Transverse colon (tissue), 4 donors: Measurements from ENCODE around the gene LAMP5. TPM values are rescaled to one million over a fixed set of nuclear protein-coding genes. Genes with fewer than 3 reads are reported as not detected.

Experiments used
- DNase-seq: peaks from one replicate; pipeline ENCODE4 v3.0.0-alpha.2; 2019
- H3K27ac ChIP-seq, 4 donors: fragments of 200-600 bp; sonication (generic); 2 replicates each; pipeline ENCODE4 v1.5.1; 2016 to 2018; ENCODE audit warnings: inconsistent platforms in 4 of 4
- H3K27me3 ChIP-seq: fragments of 200-600 bp; sonication (generic); 2 replicates; pipeline ENCODE4 v1.5.1; 2017; ENCODE audit warnings: inconsistent platforms
- H3K36me3 ChIP-seq, 4 donors: fragments of 200-600 bp; sonication (generic); 2 replicates each; pipeline ENCODE4 v1.5.1; 2017 to 2019; ENCODE audit warnings: inconsistent platforms in 4 of 4
- H3K4me1 ChIP-seq, 4 donors: fragments of 200-600 bp; sonication (generic); 2 replicates each; pipeline ENCODE4 v1.5.1; 2017 to 2020; ENCODE audit warnings: inconsistent platforms in 4 of 4
- H3K4me3 ChIP-seq, 4 donors: fragments of 200-600 bp; sonication (generic); 1 replicate in 1 of 4; 2 replicates in 3 of 4; pipeline versions ENCODE4 v1.5.1 to v1.6.1; 2017 to 2019; ENCODE audit warnings: inconsistent platforms in 4 of 4
- H3K9me3 ChIP-seq, 2 donors: fragments of 200-600 bp; sonication (generic); 2 replicates each; pipeline ENCODE4 v1.5.1; 2017 to 2019; ENCODE audit warnings: inconsistent platforms in 2 of 2
- CTCF ChIP-seq, 5 experiments: fragments of 200-600 bp in 3 of 5; fragments of 450-650 bp in 2 of 5; sonication (generic) in 3 of 5; IDR thresholded peaks; 1 replicate in 2 of 5; 2 replicates in 3 of 5; pipeline ENCODE4 v1.5.1; 2016 to 2017; ENCODE audit warnings: antibody characterized with exemption in 5 of 5, inconsistent platforms in 3 of 5, mild to moderate bottlenecking in 2 of 5, moderate library complexity in 1 of 5
- EP300 ChIP-seq: sonication (generic); formaldehyde crosslinking; IDR thresholded peaks from one replicate; pipeline ENCODE4 v1.6.1; 2017; ENCODE audit warnings: antibody characterized with exemption, low read depth
- POLR2A ChIP-seq: fragments of 450-650 bp; IDR thresholded peaks from one replicate; pipeline ENCODE4 v1.6.1; 2016; ENCODE audit warnings: antibody characterized with exemption, mild to moderate bottlenecking, moderate library complexity
- POLR2AphosphoS5 ChIP-seq, 3 donors: sonication (generic); formaldehyde crosslinking; IDR thresholded peaks; one replicate each; pipeline ENCODE4 v1.6.1; 2016; ENCODE audit warnings: antibody characterized with exemption in 3 of 3
- WGBS, 2 donors: methylation state at CpG; one replicate each; pipeline ENCODE4 v1.1.5; 2018; ENCODE audit warnings: low coverage in 1 of 2; 5-methylcytosine and 5-hydroxymethylcytosine counted together
- in situ Hi-C, 4 donors: fragments of 200-750 bp; cut with MboI; loops; one replicate each; pipeline versions ENCODE4 v1.15.0 to v1.15.1; 2017; ENCODE audit warnings: low sequenced_read_pairs in 3 of 4, low pct_ligation_motif_present in 1 of 4, low pct_unique_long_range_greater_than_20kb in 1 of 4
- intact Hi-C: fragments of 100-400 bp; cut with DNase I; formaldehyde crosslinking; loops from one replicate; pipeline ENCODE4 v1.15.1; 2023; ENCODE audit warnings: low total_unique reads
- total RNA-seq, 4 donors: library from RNA; depleted of rRNA; stranded (reverse); fragments of >200 nt; gene quantifications; one replicate each; pipeline ENCODE4 v1.1.0, GENCODE V29; 2016

Gene LAMP5
- total RNA-seq: under 1 TPM in 1 of 4 donors, not detected in 3; 0.32 TPM

- peaks cover 96% of the 10 kb centered on the region for H3K27me3 ChIP-seq
- TF ChIP-seq POLR2AphosphoS5 (IDR thresholded peaks at IDR 0.05): no peak
- no peak for TF ChIP-seq CTCF (IDR thresholded peaks at IDR 0.05)
- no peak for TF ChIP-seq POLR2A
- no peak for TF ChIP-seq EP300
- no peak for DNase-seq
- in situ Hi-C loops (no loop called here), intact Hi-C loops (no loop called here)
- H3K4me1 ChIP-seq: peaks cover 0 to 18% (median 5%) of the 10 kb centered on the region in 4 donors
- H3K4me3 ChIP-seq: peak within 1 kb of the TSS in 1 of 4 donors; percentile 21
- no peak within 1 kb of the TSS for H3K27ac ChIP-seq
- no peaks in the 10 kb centered on the region for H3K36me3 ChIP-seq
- 0 to 10% methylated on average over 4 to 25 of the region's 38 CpGs for WGBS, 2 donors
- H3K9me3 ChIP-seq: no peaks in the 10 kb centered on the region
Observed at GRCh38 chr20:9514461-9515213, at the start of gene LAMP5. TSS of gene LAMP5 (plus strand) at chr20:9514590. CDS start at chr20:9514853, 263 bp downstream.

- DNase-seq: no peak
- no peaks in the 10 kb centered on the region for H3K9me3 ChIP-seq
- in situ Hi-C loops (no loop called here), intact Hi-C loops (no loop called here)
- no peaks in the 10 kb centered on the region for H3K4me1 ChIP-seq
- no peak overlapping the region for H3K27ac ChIP-seq
- no peak for TF ChIP-seq EP300
- TF ChIP-seq POLR2A: no peak
- no peak for TF ChIP-seq POLR2AphosphoS5 (IDR thresholded peaks at IDR 0.05)
- TF ChIP-seq CTCF (IDR thresholded peaks at IDR 0.05): peak in 4 of 5 experiments; percentile 23 to 40 (median 28)
- no peaks in the 10 kb centered on the region for H3K27me3 ChIP-seq
- H3K4me3 ChIP-seq: no peak overlapping the region
- WGBS, 2 donors: 57 to 59% methylated on average over 3 of the region's 3 CpGs
- H3K36me3 ChIP-seq: no peaks in the 10 kb centered on the region
Observed at GRCh38 chr20:9467995-9468394, 46.4 kb upstream of the LAMP5 start.

GRCh38 chr20:9474835-9475415, 39.5 kb upstream of the LAMP5 start:
- H3K4me1 ChIP-seq: no peaks in the 10 kb centered on the region
- in situ Hi-C loops (no loop called here), intact Hi-C loops (no loop called here)
- H3K4me3 ChIP-seq: no peak overlapping the region
- no peaks in the 10 kb centered on the region for H3K27me3 ChIP-seq
- H3K9me3 ChIP-seq: no peaks in the 10 kb centered on the region
- H3K27ac ChIP-seq: no peak overlapping the region
- DNase-seq: no peak
- 80 to 92% methylated on average over 2 of the region's 2 CpGs for WGBS, 2 donors
- TF ChIP-seq POLR2AphosphoS5 (IDR thresholded peaks at IDR 0.05) (no peak), POLR2A (no peak), EP300 (no peak), CTCF (IDR thresholded peaks at IDR 0.05) (no peak)
- no peaks in the 10 kb centered on the region for H3K36me3 ChIP-seq

- no peaks in the 10 kb centered on the region for H3K27me3 ChIP-seq
- no peak for DNase-seq
- H3K9me3 ChIP-seq: no peaks in the 10 kb centered on the region
- no peak overlapping the region for H3K27ac ChIP-seq
- TF ChIP-seq EP300: no peak
- no peak for TF ChIP-seq CTCF (IDR thresholded peaks at IDR 0.05)
- no peak for TF ChIP-seq POLR2AphosphoS5 (IDR thresholded peaks at IDR 0.05)
- no peak for TF ChIP-seq POLR2A
- intact Hi-C loops: no loop called here
- H3K4me3 ChIP-seq: no peak overlapping the region
- H3K4me1 ChIP-seq: no peaks in the 10 kb centered on the region
- H3K36me3 ChIP-seq: no peaks in the 10 kb centered on the region
- in situ Hi-C loops: no loop called here
Observed at GRCh38 chr20:9475456-9475855, 38.9 kb upstream of the LAMP5 start.
